LNCaP clone FGC (cell line): ENCODE measurements around the gene DNAJC11.

Experiments used
- DNase-seq: peaks from one replicate; pipeline ENCODE4 v3.0.0-alpha.2; 2011; ENCODE audit warnings: low read depth
- H3K4me3 ChIP-seq: 2 replicates; pipeline ENCODE4 v1.5.1; 2011; ENCODE audit warnings: mild to moderate bottlenecking, low read depth, low read length, control low read depth
- CTCF ChIP-seq: IDR thresholded peaks from 2 replicates; pipeline ENCODE4 v1.5.1; 2012; ENCODE audit warnings: mild to moderate bottlenecking; ENCODE audit not compliant: control insufficient read depth, insufficient read depth; ENCODE audit errors: extremely low read depth

Gene DNAJC11

GRCh38 chr1:6686294-6686693 is 15.3 kb downstream of the DNAJC11 start:
- H3K4me3 ChIP-seq = no peak overlapping the region
- no peak for TF ChIP-seq CTCF
- no peak for DNase-seq

GRCh38 chr1:6685381-6685780 is 16.2 kb downstream of the DNAJC11 start:
- no peak overlapping the region for H3K4me3 ChIP-seq
- no peak for DNase-seq
- no peak for TF ChIP-seq CTCF

GRCh38 chr1:6683434-6683833 is 18.2 kb downstream of the DNAJC11 start:
- no peak overlapping the region for H3K4me3 ChIP-seq
- DNase-seq = no peak

GRCh38 chr1:6675941-6676340 is 25.7 kb downstream of the DNAJC11 start:
- H3K4me3 ChIP-seq = no peak overlapping the region
- no peak for DNase-seq
- TF ChIP-seq CTCF = no peak

More at GRCh38 chr1:6683434-6683833, 18.2 kb downstream of the DNAJC11 start:
- TF ChIP-seq CTCF = no peak

GRCh38 chr1:6674771-6675170 is 26.8 kb downstream of the DNAJC11 start:
- DNase-seq = no peak
- TF ChIP-seq CTCF = no peak

GRCh38 chr1:6673816-6674398 is 27.7 kb downstream of the DNAJC11 start:
- no peak for TF ChIP-seq CTCF
- DNase-seq = no peak
- no peak overlapping the region for H3K4me3 ChIP-seq

More at GRCh38 chr1:6674771-6675170, 26.8 kb downstream of the DNAJC11 start:
- H3K4me3 ChIP-seq = no peak overlapping the region

GRCh38 chr1:6672558-6672957 is 29.1 kb downstream of the DNAJC11 start:
- no peak overlapping the region for H3K4me3 ChIP-seq
- no peak for TF ChIP-seq CTCF
- no peak for DNase-seq
